GM18870 (cell line): Measurements from ENCODE around the gene SNX24.

Experiments
- ATAC-seq: cut with Tn5 transposase; IDR thresholded peaks from one replicate; pipeline ENCODE4 v1.9.1; 2021; ENCODE audit warnings: moderate library complexity; ENCODE audit not compliant: unreplicated experiment

The SNX24 gene

DNA sequence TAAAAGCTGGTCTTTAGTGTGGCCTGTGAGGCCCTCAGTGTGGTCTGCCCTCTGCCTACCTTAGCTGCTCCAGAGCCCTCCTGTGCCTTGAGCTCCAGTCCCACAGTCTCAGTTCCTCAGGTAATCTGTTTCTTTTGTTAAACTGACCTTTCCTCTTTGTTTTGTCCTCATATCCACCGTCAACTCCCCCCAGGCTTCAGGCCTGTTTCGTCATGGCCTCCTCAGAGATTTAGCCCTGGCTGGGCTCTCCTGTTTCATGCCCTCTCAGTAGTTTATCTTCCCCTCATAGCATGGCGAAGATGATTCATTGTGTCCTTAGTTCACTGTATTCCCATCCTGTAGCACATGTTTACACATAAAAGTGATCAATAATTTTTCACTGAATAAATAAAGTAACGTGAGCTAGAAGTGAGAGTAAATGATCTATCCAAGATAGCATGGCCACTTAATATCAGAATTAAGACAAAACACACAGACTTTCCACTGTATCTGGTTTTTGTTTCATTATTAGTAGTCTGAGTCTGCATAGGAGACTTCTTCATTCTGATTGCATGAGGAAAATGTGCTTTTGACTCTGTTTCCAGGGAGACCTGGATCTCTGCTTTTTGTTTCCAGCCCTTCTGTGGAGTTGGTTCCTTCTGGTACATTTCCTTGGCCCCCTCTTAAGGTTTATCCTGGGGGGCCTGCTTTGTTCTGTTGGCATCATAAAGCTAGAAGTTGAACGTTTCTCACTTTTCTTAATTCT, 70.5 kb downstream of the SNX24 start:
- peak; percentile 99 for ATAC-seq

DNA sequence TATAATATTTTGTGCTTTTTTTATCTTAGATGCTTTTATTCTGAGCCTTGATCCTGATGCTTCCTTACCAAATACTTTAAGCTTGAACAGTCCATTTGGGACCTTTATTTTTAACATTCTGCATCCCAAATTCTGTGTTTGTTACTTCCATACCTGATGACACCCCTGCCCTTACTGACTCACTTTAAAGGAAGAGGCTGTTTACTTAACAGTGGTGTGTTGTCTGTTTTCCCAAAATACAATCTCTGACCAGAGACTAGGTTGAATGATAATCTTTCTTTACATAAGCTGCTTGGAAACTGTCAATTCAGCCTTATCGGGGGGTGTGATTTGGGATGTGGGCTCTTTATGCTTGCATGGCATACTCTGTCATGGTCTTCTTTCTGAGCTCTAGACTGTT, 71.1 kb downstream of the SNX24 start:
- no peak for ATAC-seq

DNA sequence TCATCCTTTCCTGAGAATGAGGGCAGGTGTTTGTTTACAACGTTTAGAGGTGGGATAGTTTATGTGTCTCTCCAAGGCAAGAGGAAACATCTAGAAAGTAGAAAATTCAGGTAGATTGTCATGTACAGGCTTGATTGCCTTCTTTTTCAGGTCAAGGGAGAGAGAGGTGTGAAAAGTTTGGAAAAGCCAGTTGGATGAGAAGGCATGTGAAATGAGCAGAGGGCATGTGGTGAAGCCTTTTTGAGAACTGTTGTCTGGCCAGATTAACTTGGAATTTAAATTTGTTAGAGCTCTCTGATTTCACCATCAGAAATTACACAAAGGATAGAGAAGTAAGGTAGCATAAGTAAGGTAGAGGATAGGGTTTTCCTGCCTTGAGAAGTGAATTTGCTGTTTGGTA, 74.6 kb downstream of the SNX24 start:
- ATAC-seq: no peak

DNA sequence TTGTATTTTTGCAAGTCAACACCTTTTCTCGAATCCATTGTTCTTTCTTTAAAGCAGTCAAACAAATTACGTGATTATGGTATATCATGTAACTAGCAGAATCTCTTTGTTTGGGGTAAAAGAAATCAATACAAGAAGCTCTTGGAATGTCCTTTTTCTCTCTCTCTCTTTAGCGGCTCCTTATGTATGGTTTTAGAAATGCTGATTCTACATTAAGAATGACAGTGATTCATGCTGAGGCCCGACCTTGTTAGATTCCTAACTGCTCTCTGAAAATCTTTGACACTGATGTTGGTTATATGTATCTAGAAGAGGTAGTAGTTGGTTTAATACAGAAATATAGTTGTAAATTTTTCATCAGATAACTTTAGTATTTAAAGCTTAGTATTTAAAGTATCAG, 76.4 kb downstream of the SNX24 start:
- no peak for ATAC-seq

DNA sequence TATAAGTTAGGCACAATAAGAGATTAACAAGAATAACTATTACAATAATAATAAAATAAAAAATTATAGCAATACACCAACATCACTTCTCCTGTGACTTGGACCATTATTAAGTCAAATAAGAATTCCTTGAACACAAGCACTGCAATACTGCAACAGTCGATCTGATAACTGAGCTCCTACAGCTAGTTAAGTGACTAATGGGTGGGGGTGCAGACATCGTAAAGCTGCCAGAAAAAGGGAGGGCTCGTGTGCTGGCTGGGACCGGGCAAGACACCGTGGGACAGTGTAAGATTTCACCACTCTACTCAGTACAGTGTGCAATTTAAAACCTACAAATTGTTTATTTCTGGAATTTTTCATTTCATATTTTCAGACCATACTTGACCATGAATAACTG, 78.8 kb downstream of the SNX24 start:
- ATAC-seq: no peak

DNA sequence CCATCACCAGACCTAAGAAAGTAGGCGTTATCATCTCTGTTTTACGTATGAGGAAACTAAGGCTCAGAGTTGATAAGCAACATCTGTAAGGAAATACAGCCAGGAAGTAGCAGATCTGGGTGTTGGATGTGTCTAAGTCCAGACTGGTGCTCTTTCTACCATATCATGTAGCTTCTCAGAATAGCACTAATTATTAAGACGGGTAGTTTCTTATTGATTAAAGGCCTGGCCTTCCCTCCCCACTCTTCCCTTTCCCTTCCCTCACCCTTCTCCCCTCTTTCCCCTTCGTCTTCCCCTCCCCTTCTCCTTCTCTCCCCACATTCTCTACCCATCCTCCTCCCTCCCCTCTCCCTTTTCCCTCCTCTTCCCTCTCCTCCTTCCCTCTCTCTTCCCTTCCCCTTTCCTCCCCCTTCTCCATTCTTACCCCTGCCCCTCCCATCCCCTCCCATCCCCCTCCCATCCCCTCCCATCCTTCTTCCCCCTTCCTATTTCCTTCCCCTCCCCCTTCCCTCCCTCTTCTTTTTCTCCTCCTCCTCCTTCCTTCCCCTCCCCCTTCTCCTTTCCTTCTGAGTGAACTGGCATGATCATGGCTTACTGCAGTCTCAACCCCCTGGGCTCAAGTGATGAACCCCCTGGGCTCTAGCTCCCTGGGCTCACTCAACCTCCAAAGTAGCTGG, 79.4 kb downstream of the SNX24 start:
- ATAC-seq: no peak

DNA sequence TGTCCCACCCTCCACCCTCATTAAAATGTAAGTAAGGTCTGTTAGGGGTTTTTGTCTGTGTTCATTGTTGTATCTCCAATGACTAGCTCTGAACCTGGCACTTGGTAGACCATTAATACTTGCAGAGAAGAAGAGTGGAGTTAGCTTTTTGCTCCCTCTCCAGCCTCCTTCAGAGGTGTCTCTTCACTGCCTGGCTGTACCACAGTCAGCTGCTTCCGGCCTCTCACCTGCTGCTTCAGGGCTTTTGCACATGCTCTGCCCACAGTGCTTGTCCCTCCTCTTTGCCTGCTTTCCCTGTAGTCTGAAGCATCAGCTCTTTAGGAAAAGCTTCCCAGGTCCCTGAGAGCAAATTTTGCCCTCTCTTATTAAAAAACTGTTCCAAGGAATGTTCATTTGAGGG, 83.6 kb downstream of the SNX24 start:
- ATAC-seq: no peak

DNA sequence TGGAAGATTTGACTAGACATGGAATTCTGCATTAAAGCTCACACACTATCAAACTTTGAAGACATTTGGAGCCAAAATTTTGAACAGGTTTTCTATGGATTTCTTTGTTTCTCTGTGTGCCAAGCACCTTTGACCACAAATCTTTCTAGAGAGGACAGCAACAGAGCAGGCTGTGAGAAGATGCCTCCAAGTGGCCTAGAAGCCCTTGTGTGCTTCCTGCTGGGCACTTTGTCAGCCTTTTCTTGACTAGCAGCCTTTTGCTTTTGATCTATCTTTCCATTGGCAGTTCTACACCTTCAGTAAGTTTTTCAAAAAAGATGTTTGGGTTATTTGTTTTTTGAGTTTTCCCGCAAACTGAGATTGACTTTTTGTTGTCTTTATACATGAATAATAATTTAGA, 84.6 kb downstream of the SNX24 start:
- ATAC-seq: no peak

DNA sequence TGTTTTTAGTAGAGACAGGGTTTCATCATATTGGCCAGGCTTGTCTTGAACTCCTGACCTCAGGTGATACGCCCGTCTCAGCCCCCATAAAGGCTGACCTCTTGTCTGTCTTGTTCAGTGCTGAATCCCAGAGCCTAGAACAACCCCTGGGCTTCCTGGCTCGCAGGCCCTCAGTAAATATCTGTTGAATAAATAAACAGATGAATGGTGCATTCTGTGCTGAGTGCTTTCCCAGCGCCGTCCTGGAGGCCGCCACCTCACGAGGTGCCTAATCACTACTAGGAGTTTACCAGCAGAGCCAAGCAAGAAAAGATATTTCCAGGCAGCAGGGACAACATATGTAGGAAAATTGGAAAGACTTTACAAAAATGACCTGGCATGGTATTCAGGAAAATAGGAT, 88.5 kb downstream of the SNX24 start:
- ATAC-seq: no peak

DNA sequence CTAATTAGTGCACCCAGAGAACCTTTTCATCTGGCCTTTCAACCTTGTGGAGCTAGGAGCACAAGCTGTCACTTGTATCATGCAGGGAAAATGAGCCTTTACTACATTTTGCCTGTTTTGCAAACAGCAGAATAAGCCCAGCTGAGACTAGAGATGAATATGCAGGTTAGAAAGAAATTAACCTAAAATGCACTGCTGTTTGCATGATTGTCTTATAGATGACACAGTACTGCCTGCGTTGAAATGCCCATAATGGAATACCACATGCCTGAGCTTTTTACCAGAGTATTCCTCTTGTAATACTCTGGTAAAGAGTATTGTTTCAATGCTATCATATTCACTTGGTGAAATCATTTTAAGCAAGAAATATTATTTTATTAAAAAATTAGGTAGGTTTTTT, 90.7 kb downstream of the SNX24 start:
- no peak for ATAC-seq

DNA sequence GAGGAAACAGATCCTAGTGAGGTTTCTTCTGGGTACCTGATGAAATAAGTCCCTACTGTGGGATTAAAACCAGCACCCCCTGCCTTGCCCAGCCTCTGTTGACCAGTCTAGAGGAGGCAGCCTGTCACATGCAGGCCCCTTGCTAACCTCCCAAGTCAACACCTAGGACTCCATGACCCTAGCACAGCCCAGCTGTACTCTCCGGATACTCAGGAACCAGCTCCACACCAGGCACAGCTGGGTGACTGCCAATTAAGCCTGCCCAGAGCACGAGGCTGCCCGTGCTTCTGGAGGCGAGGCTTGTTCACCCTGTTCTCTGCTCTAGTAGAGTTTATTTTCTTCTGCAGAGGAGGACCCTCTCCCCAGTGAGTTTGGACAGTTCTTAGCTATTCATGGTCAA, 92.5 kb downstream of the SNX24 start:
- ATAC-seq: no peak

DNA sequence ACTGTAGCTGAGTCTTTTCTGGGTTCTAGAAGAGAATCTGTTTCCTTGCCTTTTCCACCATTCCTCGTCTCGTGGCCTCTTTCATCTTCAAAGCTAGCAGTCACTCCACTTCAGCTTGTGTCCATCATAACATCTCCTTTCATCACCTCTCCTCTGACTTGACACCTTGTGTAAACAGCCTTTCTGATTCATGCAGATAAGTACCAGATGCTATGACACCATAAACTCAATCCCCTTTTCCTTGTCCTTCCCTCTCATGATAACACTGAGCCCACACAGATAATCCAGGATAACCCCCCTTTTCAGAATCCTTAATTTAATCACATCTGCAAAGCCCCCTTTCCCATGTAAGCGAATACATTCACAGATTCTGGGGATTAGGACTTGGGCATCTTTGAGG, 95.5 kb downstream of the SNX24 start:
- ATAC-seq: no peak

DNA sequence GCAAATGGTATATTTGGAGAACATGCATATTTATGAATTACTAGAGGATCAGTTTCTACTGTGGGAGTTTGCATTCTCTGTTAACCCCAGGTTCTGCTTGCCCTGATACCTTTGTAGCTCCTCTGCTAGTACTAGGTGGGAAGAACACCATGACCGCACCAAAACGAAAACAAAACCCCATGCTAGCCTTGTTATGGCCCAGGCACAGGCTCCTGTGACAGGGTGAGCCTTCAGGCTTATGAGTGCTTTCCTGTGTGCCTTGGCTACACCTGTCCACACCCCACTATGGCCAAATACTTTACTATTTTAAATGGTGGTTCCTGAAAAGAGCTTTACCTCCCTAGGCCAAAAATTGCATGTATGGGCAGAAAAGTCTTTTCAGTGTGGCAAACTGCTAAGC, 96.3 kb downstream of the SNX24 start:
- ATAC-seq: no peak

DNA sequence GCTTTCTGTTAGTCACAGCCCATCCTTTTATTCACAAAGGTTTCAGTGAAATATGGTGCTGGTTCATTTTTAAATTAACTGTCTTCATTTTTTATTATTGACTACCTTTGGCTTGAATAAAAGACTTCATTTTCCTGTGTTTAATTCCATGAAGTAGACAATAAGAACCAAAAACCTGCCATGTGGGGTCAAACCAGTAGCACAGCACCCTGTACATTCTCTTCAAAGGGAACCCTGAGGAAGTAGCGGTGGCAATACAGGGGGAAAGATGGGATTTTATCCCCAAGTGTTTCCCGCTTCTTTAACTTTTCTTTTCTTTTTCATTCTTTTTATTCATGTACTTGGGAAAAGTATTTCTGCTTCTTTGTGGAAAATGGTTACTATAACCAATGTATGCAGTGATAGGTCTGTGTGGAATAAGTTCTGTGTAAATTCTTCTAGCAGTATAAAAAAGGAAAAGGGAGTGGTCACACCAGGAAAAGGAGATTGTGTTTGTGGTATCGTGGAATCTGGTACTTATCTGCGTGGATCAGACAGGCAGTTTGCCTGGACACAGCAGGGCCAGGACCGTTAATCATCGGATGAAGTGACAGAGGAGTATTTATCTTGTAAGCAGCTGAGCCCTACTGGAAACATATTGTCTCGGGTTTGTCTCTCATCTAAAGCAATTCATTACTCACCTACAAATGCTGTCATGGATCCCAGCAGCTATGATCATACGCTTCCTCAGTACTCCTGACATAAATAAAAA, 96.9 kb downstream of the SNX24 start:
- ATAC-seq: no peak

DNA sequence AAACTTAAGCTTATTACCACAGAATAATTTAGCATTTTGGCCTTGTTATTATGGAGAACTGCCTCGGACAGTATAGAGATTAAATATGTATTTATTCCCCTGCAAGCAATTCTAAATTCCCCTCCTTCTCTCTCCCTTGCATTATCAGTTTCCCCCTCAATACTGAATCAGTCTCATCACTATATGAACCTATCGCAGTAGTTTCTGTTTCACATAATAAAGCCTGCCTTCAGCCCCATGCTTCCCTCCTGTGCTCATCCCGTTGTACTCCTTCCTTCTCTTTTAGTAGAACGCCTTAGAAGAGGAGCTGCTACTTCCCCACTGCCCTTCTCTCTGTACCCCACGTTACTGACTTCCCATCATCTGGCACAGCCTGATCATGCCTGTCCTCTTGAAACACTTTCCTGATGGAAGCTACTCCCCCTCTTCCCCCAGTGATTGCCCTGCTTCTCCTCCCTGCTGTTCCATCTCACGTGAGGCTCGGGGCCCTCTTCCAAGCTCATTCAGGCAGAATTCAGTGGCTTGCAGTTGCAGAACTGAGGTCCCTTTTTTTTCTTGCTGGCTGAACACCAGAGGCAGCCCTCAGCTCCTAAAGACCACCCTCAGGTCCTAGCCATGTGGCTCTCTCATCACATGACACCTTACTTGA, 97.8 kb downstream of the SNX24 start:
- no peak for ATAC-seq

DNA sequence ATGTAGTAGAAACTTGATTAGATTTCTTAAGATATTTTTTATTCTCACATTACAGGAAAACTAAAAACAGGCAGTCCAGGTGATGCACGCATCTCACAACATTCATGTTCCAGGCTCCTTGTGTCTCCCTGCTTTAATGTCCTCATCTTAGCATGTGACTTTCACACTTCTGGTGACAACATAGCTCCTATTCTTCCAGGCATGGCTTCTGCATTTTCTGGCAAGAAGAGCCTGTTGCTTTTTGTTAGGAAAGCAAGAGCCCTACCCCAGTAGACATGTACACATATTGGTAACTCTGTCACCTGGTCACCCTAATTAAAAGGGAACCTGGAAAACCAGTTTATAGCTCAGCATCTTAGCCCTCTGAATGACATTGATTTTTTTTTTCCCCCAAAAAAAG, 98.6 kb downstream of the SNX24 start:
- no peak for ATAC-seq

DNA sequence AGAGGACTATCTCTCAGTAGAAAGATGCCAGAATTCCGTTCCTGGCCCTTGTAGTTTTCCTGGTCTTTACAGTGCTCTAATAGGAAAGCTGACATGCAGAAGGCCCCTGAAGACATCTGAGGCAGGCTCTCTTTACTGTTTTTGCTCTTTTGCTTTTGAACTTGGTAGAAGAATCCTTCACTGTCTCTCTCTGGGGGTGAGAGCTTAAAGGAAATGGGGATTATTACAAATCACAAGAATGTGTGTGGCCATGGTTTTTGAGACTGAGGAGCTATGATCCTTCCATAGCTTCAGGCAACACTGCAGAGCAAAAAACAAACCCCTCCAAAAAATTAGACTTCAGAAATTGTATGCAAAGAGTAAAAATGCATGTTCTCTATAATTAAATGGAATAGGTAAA, 102.0 kb downstream of the SNX24 start:
- no peak for ATAC-seq

DNA sequence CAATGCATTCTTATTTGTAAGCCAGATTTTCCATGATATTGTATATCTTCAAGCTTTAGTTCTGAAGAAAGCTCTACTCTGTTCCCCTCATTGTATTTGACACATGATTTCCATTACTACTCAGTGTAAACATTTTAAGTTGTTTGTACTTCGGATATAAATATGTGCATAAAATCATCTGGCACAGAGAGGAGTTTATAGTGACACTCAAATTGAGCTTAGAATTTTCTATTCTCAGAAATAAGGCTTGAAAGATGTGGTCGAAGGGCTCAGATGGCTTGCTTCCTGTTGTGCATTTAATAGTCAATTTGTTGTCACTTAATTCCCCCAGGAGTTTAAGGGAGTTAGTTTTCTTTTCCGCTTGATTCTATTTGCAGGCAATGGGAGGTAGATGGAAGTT, 102.4 kb downstream of the SNX24 start:
- no peak for ATAC-seq

DNA sequence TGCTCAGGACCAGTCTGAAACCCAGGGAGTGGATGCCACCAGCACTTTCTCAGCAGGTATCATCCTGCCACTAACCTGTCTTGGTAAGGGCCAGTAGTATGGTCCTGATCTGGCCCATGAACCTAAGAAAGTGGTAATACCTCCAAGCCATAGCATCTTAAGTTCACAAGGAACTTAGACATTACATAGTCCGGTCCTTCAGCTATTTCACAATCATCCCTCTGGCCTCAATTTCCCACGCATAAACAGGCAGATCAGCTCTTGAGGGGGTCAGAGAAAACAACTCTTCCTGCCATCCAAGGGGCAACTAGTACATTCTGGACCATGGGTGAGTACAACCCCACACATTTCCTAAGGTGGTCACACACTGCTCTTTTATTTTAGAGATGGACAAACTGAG, 102.9 kb downstream of the SNX24 start:
- no peak for ATAC-seq

DNA sequence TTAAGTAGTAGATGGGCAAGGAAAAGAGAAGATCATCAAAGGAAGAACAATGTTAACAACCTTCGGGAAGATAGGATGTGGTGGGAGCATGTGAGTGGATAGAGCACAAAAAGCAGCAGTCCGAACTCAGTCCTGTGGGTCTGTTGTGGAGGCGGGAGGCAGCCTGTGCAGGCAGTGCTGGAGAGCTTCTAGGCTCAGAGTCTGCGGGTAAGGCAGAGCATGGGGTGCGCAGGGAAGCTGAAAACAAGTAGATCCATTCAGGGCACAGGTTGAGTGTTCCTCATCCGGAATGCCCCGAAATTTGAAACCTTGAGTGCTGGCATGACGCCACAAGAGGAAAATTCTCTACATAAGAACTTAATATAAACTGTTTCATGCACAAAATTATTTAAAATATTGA, 106.2 kb downstream of the SNX24 start:
- no peak for ATAC-seq

DNA sequence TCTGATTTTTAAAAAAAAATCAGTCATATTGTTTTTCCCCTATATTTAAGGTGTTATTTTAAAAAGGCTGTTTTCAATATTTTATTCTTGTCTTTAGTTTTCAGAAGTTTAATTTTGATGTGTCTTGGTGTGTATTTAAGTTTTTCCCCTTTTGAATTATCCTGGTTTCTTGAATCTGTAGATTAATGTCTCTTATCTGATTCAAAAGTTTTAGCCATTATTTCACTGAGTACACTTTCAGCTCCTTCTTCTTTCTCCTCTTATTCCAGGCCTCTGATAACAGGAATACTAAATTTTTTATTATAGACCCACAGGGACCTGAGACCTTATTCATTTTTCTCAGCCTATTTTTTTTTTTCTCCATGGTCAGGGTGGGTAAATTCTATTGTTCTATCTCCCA, 109.3 kb downstream of the SNX24 start:
- ATAC-seq: no peak

DNA sequence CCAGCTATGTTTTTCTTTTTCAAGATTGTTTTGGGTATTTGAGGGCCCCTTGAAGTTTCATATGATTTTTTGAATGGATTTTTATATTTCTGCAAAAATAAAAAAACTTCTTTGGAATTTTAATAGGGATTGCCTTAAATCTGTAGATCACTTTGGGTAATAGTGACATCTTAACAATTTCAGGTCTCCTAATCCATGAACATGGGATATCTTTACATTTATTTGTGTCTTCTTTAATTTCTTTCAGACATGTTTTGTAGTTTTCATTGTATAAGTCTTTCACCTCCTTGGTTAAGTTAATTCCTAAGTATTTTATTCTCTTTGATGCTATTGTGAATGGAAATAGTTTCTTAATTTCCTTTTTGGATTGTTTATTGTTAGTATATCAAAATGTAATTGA, 112.0 kb downstream of the SNX24 start:
- no peak for ATAC-seq
